ENCODE data around the gene SURF6.
A peak's percentile ranks its signal among the peaks of the same experiment; 100 is the strongest.
"Not testable (repeated sequence)": the region's sequence is repeated elsewhere in the genome, so short reads cannot be mapped to it uniquely, and the experiment has no call there.

Gene SURF6

DNA sequence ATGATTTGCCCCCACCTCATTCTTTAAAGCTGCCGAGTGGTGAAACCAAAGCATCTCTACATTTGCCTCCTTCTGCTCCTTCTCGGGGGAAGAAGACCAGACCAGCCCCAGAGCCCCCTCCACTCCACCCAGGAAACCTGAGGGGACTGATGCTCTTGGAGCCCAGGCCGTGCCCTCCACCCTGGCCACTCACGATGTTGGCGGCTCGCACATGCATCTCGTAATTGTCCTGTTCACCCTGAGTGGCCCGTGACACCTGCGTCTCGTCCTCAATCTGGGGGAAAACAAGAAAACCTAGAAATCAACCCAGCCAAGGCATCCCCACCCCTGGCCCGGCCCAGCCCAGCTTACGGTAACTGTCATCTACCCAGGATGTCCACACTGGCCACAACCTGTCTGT, 9.0 kb upstream of the SURF6 start:
- TF ChIP-seq TAF1 (IDR thresholded peaks at IDR 0.05; ENCODE audit: borderline replicate concordance, low read depth, low read length) (no peak), POLR2A (IDR thresholded peaks at IDR 0.05; ENCODE audit: low read depth, low read length) (no peak), POLR2AphosphoS5 (IDR thresholded peaks at IDR 0.05; ENCODE audit: low read depth, low read length) (no peak)
- no peak for FAIRE-seq
- DNase-seq (ENCODE audit: insufficient read length), result no peak

DNA sequence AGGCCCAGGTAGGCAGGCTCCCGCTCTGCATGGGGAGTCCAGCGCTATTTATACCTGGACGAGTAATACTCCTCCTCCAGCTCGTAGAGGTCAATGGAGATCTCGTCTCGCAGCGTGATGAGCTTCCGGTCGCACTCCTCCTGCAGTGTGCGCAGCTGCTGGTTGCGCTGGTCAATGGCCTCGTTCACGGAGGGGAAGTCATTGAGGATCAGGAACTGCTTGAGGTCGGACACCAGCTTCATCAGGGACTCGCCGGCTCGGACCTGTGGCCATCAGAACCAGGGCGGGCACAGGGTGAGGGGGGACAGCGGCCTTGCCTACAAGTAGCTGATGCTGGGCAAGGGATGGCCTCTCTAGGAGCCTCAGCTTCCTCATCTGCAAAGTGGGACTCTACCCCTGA, 8.1 kb upstream of the SURF6 start:
- TF ChIP-seq POLR2A (IDR thresholded peaks at IDR 0.05; ENCODE audit: low read depth, low read length) (no peak), POLR2AphosphoS5 (IDR thresholded peaks at IDR 0.05; ENCODE audit: low read depth, low read length) (no peak), TAF1 (IDR thresholded peaks at IDR 0.05; ENCODE audit: borderline replicate concordance, low read depth, low read length) (no peak)
- no peak for DNase-seq (ENCODE audit: insufficient read length)
- no peak for FAIRE-seq

DNA sequence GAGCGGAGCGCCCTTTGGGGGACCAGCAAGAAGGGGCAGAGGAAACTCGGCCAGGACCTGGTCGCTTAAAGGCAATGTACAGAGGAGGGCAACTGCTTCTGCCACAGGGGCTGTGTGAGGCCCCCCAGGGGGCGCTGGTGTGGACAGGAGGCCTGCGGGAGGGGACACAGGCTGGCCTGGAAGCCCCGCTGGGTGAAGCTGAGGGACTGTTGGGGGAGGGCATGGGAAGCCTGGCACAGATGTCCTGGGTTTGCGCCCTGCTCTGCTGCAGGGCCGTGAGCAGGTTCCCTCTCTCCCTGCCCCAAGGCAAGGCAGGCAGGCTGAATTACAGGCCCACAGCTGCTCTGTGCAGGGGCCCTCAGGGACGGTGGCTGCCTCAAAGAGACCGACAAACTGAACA, 6.6 kb upstream of the SURF6 start:
- DNase-seq (ENCODE audit: insufficient read length) (no peak), FAIRE-seq (no peak)
- TF ChIP-seq POLR2A (IDR thresholded peaks at IDR 0.05; ENCODE audit: low read depth, low read length) (no peak), TAF1 (IDR thresholded peaks at IDR 0.05; ENCODE audit: borderline replicate concordance, low read depth, low read length) (no peak), POLR2AphosphoS5 (IDR thresholded peaks at IDR 0.05; ENCODE audit: low read depth, low read length) (no peak)

DNA sequence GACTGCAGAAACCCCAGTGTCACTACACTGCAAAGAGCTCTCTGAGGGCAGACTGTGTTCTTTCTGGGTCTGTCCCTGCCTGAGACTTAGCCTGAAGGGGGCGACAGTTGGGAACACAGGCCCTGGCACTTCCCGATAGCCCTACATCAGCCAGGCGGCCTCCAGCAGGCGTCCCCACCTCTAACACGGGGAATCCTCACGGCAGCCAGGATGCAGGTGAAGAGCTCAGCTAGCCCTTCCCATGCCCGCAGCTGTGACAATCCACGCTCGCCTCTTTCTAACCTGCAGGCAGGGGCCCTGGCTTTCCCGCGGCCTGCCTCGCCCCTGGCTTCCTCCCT, 6.0 kb upstream of the SURF6 start:
- FAIRE-seq, result no peak
- no peak for DNase-seq (ENCODE audit: insufficient read length)
- TF ChIP-seq POLR2AphosphoS5 (IDR thresholded peaks at IDR 0.05; ENCODE audit: low read depth, low read length), result no peak
- TF ChIP-seq POLR2A (IDR thresholded peaks at IDR 0.05; ENCODE audit: low read depth, low read length), result no peak
- no peak for TF ChIP-seq TAF1 (IDR thresholded peaks at IDR 0.05; ENCODE audit: borderline replicate concordance, low read depth, low read length)

DNA sequence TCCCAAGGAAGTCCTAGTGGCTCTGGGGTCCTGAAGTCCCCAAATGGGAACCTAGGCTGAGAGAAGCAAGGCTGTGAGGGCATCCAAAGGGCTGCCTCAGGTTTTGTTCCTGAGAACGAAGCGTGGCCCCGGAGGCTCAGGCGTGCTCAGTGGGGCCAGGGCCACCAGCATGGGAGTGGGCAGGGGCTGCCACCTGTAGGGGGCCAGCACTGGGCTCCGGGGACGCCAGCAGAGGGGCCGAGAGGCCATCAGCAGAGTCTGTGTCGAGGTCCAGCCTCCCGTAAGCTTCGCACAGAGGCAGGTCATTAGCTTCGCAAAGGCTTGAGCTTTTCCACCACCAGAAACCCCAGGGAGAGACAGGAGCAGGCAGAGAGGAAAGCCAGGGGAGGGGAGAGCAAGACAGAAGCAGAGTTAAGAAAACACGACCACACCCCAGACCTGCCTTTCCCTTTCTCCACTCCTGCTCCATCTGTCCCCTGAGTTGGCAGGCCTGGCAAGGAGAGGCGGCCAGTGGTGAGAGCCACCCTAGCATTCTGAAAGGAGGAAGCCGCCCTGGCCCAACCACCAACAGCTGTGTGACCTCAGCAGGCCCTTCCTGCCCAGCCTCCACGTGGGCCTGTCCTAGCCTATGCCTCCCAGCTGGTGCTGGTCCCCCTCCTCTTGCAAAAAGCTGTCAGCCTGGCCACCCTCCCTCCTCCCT, 5.5 kb upstream of the SURF6 start:
- FAIRE-seq (no peak), DNase-seq (ENCODE audit: insufficient read length) (no peak)
- no peak for TF ChIP-seq TAF1 (IDR thresholded peaks at IDR 0.05; ENCODE audit: borderline replicate concordance, low read depth, low read length)
- no peak for TF ChIP-seq POLR2AphosphoS5 (IDR thresholded peaks at IDR 0.05; ENCODE audit: low read depth, low read length)
- no peak for TF ChIP-seq POLR2A (IDR thresholded peaks at IDR 0.05; ENCODE audit: low read depth, low read length)

DNA sequence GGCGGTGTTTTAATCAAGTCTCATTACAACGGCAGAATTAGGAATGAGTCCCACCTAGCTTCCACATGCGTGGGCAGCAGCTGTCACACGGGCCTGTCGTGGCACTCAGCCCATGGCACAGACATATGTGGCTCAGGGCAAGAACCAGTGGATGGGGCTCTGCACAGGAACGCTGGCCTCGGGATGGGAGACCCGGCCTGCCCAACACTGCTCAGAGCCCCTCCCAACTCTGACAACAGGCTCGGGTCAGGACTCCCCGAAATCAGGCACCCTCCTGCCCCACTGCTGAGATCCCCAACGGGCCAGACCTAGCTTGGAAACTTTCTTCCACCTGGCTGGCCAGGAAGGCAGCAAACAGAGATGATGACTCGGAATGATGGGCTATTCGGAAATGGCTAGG, 4.9 kb upstream of the SURF6 start:
- no peak for TF ChIP-seq TAF1 (IDR thresholded peaks at IDR 0.05; ENCODE audit: borderline replicate concordance, low read depth, low read length)
- no peak for FAIRE-seq
- no peak for DNase-seq (ENCODE audit: insufficient read length)

DNA sequence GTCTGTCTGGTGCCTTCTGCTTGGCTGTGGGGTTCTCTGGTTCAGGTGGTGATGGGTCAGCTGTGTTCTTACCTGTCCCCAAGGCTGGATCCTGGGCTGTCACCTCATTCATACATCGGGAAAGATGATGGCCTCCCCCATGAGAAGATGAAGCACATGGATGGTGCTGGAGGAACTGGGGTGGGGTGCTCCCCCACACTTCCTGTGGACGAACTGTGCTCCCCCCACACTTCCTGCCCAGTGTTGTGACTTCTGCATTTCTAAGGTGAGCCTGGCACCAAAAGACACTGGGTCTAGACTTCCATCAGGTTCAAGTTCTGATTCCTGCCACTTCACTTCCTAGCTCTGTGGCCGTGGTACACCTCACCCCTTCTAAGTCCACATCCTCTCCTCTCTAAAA, 4.3 kb upstream of the SURF6 start:
- TF ChIP-seq TAF1 (IDR thresholded peaks at IDR 0.05; ENCODE audit: borderline replicate concordance, low read depth, low read length) (no peak), POLR2AphosphoS5 (IDR thresholded peaks at IDR 0.05; ENCODE audit: low read depth, low read length) (no peak), POLR2A (IDR thresholded peaks at IDR 0.05; ENCODE audit: low read depth, low read length) (no peak)
- FAIRE-seq, result no peak
- no peak for DNase-seq (ENCODE audit: insufficient read length)

DNA sequence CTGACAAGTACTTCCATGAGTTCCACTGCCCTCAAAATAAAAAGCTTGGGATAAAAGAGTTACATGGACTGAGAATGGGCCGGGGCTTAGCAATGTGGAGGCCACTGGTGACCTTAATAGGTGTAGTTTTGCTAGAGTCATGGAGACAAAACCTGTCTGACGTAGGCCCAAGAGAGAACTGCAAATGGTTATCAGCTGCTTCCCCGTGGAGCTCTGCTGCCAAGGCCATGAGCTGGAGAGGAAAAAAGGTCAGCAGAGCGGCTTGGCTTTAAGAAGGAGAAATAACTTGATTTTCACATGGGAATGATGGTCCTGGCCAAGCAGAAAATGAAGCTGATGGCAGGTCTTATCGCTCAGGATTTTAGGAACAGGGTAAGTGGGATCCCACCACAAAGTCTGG, 3.7 kb upstream of the SURF6 start:
- FAIRE-seq, result no peak
- DNase-seq (ENCODE audit: insufficient read length), result no peak
- TF ChIP-seq POLR2AphosphoS5 (IDR thresholded peaks at IDR 0.05; ENCODE audit: low read depth, low read length), result no peak
- no peak for TF ChIP-seq TAF1 (IDR thresholded peaks at IDR 0.05; ENCODE audit: borderline replicate concordance, low read depth, low read length)
- TF ChIP-seq POLR2A (IDR thresholded peaks at IDR 0.05; ENCODE audit: low read depth, low read length), result no peak

DNA sequence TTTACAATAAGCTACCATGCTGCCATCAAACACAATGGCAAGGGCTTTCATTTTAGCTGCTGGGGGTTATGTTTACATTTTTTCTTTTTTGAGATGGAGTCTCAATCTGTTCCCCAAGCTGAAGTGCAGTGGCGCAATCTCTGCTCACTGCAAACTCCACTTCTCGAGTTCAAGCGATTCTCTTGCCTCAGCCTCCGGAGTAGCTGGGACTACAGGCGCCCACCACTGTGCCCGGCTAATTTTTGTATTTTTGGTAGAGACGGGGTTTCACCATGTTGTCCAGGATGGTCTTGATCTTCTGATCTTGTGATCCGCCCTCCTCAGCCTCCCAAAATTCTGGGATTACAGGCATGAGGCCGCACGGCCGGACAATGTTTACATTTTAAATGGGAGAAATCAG, 1.1 kb downstream of the SURF6 start:
- DNase-seq (ENCODE audit: insufficient read length); FAIRE-seq: not testable (repeated sequence)

DNA sequence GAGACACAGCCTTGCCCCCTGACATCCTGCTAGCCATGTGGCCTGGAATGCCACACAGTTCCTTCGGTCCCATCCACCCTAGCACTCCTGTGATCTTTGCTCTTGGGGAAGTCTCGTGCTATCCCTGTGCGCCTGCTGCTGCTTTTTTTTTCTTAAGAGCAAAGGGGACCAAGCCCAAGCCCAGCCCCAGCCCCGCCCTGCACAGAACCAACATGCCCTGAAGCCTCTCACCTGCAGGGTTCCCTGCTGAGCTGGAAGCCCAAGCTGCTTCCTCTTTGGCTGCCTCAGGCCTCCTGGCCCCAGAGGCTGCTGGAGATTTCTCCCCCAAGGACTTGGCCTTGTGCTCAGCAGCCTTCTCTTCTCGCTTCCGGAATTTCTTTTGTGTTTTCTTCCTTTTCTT, 1.8 kb downstream of the SURF6 start:
- DNase-seq (ENCODE audit: insufficient read length) (no peak), FAIRE-seq (no peak)
- TF ChIP-seq POLR2AphosphoS5 (IDR thresholded peaks at IDR 0.05; ENCODE audit: low read depth, low read length) (no peak), TAF1 (IDR thresholded peaks at IDR 0.05; ENCODE audit: borderline replicate concordance, low read depth, low read length) (no peak), POLR2A (IDR thresholded peaks at IDR 0.05; ENCODE audit: low read depth, low read length) (no peak)

DNA sequence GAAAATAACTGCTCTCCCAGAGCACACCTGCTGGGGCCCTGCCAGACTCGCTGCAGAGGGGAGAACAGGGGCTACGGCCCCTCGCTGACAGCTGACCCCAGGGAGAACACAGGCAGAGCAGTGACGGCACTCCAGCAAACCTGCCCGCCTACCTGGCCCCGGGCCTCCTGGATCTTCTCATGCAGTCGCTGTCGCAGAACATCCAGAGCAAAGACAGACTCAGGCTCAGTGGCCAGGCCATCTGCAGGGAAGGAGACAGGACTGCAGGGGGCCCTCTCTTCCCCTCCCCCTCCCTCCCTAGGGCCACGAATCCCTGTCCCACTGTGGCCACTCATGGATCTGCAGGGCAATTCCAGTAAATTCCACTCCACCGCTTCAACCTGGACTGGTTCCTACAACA, 2.4 kb downstream of the SURF6 start:
- FAIRE-seq (no peak), DNase-seq (ENCODE audit: insufficient read length) (no peak)
- TF ChIP-seq POLR2A (IDR thresholded peaks at IDR 0.05; ENCODE audit: low read depth, low read length), result peak; percentile 33; the same call in 1 of the 2 replicates
- TF ChIP-seq POLR2AphosphoS5 (IDR thresholded peaks at IDR 0.05; ENCODE audit: low read depth, low read length), result no peak

DNA sequence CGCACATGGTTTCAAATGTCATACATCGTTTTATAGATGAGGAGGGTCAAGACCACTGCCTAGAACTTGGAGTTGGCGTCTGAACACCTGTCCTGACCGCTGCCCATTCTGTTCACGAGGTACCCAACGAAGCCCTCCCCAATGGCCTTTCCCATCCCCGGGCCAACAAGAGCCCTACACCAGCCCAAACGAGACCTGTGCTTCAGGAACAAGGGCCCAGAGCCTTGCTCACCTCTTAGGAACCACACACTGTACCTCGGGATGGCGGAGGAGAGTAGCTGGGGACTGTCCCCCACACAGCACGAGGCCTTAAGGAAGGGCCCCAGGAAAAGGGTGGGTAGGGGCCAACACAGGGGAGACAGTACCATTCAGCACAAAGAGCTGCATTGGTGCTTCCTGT, 3.0 kb downstream of the SURF6 start:
- TF ChIP-seq TAF1 (IDR thresholded peaks at IDR 0.05; ENCODE audit: borderline replicate concordance, low read depth, low read length), result no peak
- DNase-seq (ENCODE audit: insufficient read length), result no peak
- no peak for FAIRE-seq

DNA sequence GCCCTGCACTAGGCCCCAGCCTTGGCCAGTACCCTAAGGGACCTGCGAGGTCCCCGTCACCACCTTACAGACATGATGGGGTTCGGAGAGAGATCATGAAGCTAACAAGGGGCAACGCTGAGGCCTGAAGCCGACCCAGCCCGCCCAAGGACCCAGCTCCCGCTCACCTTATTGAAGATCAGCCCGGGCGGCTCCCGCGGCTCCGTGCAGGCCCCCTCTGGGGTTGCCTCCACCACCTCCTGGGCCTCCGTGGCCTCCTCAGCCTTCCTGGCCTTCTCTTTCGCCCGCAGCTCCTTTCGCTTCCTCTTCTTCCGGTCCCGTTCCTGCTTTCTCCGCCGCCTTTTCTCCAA, 3.6 kb downstream of the SURF6 start:
- no peak for DNase-seq (ENCODE audit: insufficient read length)
- FAIRE-seq, result no peak
- TF ChIP-seq TAF1 (IDR thresholded peaks at IDR 0.05; ENCODE audit: borderline replicate concordance, low read depth, low read length), result no peak
- no peak for TF ChIP-seq POLR2AphosphoS5 (IDR thresholded peaks at IDR 0.05; ENCODE audit: low read depth, low read length)
- TF ChIP-seq POLR2A (IDR thresholded peaks at IDR 0.05; ENCODE audit: low read depth, low read length), result no peak

Data from GM12892 (cell line).